HG03097 (cell line): Measurements from ENCODE around the gene ANKDD1B.
"Not testable (repeated sequence)": the region's sequence is repeated elsewhere in the genome, so short reads cannot be mapped to it uniquely, and the experiment has no call there.

Experiments used
- ATAC-seq: cut with Tn5 transposase; IDR thresholded peaks from one replicate; pipeline ENCODE4 v1.9.1; 2021; ENCODE audit not compliant: unreplicated experiment, low FRiP score

Gene ANKDD1B

DNA sequence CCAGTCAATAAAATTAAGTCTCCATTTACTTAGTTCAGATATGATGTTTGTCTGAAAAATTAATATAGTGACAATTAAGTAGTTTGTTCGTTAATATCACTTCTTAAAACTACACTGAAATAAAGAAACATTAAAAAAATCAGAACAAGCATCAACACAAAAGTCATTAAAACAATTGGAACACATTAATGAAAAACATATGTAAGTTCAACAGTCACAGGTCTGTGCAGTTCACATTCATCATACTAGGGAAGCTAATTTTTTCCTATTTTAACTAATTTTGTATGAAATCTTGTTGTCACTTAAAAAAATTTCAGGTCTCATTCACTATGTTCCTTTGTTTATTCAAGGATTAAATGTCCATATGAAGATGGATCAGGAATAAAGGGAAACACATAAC, 83.5 kb downstream of the ANKDD1B start:
- ATAC-seq, result no peak

DNA sequence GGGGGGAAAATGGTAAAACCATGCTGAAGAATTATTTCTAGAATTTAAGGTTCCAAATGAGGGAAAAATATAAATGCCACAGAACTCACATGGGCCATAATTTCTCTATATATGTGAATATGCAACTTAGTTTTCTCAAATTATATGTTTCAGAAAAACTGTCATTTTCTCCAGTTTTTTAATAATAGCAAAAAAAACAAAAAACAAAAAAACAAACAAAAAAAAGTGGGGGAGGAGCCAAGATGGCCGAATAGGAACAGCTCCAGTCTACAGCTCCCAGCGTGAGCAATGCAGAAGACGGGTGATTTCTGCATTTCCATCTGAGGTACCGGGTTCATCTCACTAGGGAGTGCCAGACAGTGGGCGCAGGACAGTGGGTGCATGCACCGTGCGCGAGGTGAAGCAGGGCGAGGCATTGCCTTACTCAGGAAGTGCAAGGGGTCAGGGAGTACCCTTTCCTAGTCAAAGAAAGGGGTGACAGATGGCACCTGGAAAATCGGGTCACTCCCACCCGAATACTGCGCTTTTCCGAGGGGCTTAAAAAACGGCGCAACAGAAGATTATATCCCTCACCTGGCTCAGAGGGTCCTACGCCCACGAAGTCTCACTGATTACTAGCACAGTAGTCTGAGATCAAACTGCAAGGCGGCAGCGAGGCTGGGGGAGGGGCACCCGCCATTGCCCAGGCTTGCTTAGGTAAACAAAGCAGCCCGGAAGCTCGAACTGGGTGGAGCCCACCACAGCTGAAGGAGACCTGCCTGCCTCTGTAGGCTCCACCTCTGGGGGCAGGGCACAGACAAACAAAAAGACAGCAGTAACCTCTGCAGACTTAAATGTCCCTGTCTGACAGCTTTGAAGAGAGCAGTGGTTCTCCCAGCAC, 84.5 kb downstream of the ANKDD1B start:
- not testable (repeated sequence) for ATAC-seq

DNA sequence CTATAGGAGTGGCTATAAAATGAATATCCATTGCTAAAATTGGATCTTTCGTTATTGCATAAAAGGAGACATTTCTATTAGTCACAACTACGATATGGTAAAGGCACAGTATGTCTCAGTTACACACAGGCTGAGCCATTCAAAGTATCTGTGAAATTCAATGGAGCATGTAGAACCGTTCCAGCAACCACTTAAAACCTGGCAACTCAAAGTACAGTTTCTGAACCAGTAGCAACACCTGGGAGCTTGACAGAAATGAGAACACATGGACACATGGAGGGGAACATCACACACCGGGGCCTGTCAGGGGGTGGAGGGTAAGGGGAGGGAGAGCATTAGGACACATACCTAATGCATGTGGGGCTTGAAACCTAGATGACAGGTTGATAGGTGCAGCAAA, 90.6 kb downstream of the ANKDD1B start:
- no peak for ATAC-seq

DNA sequence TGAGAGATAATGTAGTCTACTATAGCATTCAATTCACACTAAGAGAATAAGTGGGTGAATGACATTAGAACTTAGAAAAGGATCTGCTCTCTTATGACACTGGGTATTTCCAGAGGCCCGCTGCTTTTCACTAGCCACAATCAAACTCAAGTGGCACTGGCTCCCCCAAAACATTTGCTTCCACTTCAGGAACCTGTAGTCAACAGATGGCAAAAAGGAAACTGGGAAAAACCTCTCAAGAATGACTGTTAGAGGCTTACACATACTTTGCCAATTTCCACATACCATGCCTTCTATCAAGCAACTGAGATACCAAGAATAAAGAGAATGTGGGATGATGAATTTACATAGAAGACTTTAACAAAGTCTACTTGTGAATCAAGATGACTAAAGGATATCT, 94.8 kb downstream of the ANKDD1B start:
- ATAC-seq, result no peak

DNA sequence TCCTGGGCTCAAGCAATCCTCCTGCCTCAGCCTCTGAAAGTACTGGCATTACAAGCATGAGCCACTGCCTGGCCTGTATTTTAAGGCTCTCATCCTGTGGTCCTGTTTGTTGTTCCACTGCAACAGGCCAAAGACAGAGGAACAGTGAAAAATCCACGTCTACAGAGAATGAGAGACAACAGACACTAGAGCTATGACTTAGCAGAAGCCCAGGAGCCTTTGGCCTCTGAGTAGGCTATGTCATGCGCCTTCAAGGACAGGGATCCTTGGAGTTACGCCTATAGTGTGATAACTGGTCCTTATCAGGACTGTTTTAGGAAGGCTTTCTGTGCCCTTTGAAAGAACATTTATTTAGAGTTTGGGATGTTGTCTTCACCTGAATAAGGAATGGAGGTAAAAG, 95.5 kb downstream of the ANKDD1B start:
- no peak for ATAC-seq

DNA sequence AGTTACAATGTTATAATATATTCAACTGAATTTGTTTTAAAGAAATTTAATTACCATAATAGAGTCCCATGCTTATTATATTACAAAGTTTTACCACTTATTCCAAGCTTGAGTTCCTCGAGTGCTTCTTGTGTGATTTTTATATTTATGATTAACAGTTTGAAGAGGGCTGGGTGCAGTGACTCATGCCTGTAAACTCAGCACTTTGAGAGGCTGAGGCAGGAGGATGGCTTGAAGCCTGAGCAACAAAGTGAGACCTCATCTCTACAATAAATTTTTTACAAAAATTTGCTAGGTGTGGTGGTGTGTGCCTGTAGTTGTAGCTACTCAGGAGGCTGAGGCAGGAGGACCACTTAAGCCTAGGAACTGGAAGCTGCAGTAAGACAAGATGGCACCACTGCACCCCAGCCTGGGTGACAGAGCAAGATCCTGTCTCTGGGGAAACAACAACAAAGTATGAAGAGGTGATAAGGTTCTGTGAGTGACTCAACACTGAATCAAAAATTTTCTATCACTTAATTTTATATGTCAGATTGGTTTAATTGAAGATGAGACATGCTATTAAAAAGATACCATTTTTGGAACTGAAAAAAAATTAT, 96.8 kb downstream of the ANKDD1B start:
- ATAC-seq, result no peak

DNA sequence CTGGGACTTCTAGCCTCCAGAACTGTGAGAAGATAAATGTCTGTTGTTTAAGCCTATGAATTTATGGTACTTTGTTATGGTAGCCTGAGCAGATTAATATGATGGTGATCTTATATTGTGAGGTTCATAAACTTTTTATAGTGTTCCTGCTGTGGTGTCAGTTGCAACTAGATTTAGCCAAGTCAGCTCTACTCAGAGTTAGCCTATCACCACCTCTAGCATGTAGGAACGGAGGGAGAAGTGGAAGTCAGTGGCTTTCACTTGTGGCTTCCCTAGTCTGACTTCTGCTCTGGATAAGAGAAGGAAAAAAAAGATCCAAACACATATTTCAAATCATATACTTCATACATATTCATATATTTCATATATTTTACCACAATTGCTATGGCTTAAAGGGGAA, 99.4 kb downstream of the ANKDD1B start:
- no peak for ATAC-seq

DNA sequence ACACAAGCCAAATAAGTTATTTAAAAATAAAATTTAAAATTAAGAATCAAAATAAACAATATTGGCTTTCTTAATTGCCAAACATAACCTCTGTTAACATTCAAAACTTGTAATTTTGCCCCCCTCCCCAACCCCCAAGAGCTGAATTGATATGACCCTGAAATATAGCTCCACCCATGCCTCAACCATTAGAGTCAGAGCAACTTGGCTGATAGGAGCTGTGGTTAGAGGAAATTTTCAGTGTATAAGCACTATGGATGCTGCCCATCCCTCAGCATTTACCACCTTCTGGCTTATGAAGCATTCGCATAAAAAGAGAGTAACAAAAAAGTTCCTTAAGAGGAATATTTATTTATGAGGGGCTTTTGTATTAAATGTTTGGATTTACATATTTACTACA, 99.9 kb downstream of the ANKDD1B start:
- no peak for ATAC-seq

DNA sequence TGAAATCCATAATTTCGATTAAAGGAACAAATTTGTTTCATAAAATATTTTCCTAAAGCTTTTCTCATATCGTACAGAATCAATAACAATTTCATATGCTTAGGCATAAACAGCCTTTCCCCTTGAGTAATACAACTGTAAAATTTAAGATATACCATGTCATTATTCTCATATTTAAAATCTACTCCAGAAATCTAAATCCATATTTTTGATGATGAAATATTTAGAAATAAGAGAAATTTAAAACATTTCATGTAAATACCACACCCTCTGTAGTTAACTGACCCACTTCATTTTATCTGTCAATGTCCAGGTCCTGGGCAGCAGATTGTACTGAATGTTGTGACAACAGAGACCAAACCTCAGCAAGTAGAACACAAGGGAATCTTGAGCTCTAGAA, 100.8 kb downstream of the ANKDD1B start:
- no peak for ATAC-seq

DNA sequence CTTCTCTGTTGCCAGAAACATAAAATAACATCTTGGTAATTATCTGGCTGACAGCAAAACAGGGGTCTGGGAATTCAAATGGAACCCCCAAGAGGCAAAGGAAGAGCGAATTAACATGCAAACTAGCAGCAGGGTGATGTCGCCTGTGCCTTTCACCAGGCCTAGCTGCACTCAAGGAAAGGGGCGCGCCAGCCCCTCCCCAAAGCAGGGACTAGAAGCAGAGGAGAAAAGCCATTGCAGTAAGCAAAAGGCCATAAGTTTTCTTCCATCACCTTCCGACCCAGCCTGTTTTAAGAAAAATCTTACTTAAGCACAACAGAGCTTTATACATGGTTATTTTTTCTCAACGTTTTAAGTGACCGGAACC, 105.4 kb downstream of the ANKDD1B start:
- peak; percentile 12 for ATAC-seq

DNA sequence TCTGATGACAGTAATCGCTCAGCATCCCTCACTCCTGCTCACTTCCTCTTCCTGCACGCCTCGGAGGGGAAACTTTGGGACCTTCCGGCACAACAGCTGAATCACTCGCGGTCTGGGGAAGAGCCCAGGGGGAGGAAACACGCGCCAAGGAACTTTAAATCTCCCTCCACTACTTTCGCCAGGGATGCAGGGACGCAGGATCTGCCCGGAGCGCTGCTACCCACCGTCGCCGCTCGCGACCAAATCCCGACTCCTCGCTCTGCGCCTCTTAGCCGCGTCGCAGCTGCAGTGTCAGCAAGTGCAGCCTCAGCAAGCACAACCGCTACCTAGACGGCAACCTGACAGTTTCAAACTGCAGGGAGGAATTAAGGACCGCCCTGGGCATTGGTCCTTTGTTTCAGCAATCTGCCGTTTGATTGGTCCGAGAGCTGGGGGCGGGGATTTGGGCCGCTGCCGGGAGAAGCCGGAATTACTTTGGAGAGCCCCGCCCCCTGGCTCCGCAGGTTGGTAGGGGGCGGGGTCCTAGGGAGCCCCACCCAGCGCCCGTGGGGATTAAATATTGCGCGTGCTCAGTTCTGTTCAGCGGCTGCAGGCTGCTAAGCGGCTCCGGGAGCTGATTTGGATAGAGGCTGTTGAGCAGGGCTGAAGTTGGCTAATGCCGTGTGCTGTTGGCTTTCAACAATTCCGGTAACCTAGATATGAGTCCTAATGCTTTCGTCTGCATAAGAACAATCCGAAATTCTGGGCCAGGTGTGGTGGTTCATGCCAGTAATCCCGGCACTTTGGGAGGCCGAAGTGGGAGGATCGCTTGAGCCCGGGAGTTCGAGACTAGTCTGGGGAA, 106.0 kb downstream of the ANKDD1B start, which contains the start of gene POC5:
TSS of gene POC5 (minus strand) at position 356 of the 841 bp plus-strand sequence. CDS start 4,500 bp downstream, outside the sequence.
- peak; percentile 94 for ATAC-seq

DNA sequence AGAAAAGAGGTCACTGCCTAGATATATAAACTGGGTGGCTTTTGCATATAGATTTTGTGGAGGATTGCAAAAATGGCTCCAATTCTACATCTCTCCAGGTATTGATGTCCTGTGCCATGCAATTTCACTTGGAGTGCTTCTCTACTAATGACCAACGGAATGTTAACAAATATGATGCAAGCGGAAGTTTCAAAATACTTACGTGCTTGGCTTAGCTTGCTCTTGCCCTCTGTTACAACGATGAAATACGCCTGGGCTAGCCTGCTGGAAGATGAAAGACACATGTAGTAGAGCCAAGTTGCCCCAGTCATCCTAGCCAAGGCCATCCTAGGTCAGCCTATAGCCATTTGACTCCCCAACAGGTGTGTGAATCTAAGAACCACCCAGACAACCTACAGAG, 109.6 kb downstream of the ANKDD1B start:
- no peak for ATAC-seq
